Smooth muscle cell (in vitro differentiated cells): ENCODE results near the gene PROC. TPM values are rescaled to one million over a fixed set of nuclear protein-coding genes. Genes with fewer than 3 reads are reported as not detected.

Source experiments
- DNase-seq: peaks from one replicate; lab custom pipeline; 2025; ENCODE audit not compliant: unreplicated experiment; lab: John Stamatoyannopoulos, UW
- H2AFZ ChIP-seq: fragments of 200-600 bp; sonication (generic); 2 replicates; pipeline ENCODE4 v1.6.0; 2016; ENCODE audit warnings: antibody characterized with exemption, low read depth, mild to moderate bottlenecking
- H3F3A ChIP-seq: fragments of 200-600 bp; sonication (generic); 2 replicates; pipeline ENCODE4 v1.6.0; 2017; ENCODE audit warnings: antibody characterized with exemption, low read depth
- H3K27ac ChIP-seq: fragments of 200-600 bp; sonication (generic); 2 replicates; pipeline ENCODE4 v1.5.1; 2016; ENCODE audit warnings: low read depth, mild to moderate bottlenecking
- H3K27me3 ChIP-seq: fragments of 200-600 bp; sonication (generic); 2 replicates; pipeline ENCODE4 v1.6.1; 2016; ENCODE audit warnings: low read depth, mild to moderate bottlenecking
- H3K36me3 ChIP-seq: fragments of 200-600 bp; sonication (generic); 2 replicates; pipeline ENCODE4 v1.5.1; 2016; ENCODE audit warnings: low read depth
- H3K4me1 ChIP-seq: fragments of 200-600 bp; sonication (generic); 2 replicates; pipeline ENCODE4 v1.5.1; 2016; ENCODE audit warnings: low read depth
- H3K4me2 ChIP-seq: fragments of 200-600 bp; sonication (generic); 2 replicates; pipeline ENCODE4 v1.6.0; 2016; ENCODE audit warnings: mild to moderate bottlenecking
- H3K4me3 ChIP-seq: fragments of 200-600 bp; sonication (generic); 2 replicates; pipeline ENCODE4 v1.5.1; 2016; ENCODE audit warnings: mild to moderate bottlenecking
- H3K79me2 ChIP-seq: fragments of 200-600 bp; sonication (generic); 2 replicates; pipeline ENCODE4 v1.6.0; 2016; ENCODE audit warnings: low read depth, mild to moderate bottlenecking
- H3K9ac ChIP-seq: fragments of 200-600 bp; sonication (generic); 2 replicates; pipeline ENCODE4 v1.6.0; 2016; ENCODE audit warnings: low read depth
- H3K9me3 ChIP-seq: fragments of 200-600 bp; sonication (generic); replicated peaks from 2 replicates; pipeline ENCODE4 v1.5.1; 2016; ENCODE audit warnings: low read depth
- H4K20me1 ChIP-seq: fragments of 200-600 bp; sonication (generic); 2 replicates; pipeline ENCODE4 v1.6.0; 2016; ENCODE audit warnings: low read depth
- CTCF ChIP-seq: fragments of 200-600 bp; sonication (generic); IDR thresholded peaks from 2 replicates; pipeline ENCODE4 v1.5.1; 2017; ENCODE audit warnings: borderline replicate concordance, mild to moderate bottlenecking, antibody characterized with exemption; ENCODE audit not compliant: insufficient read depth, poor library complexity, severe bottlenecking
- WGBS: methylation state at CpG from one replicate; pipeline ENCODE4 v1.1.7; 2016; ENCODE audit warnings: low lambda C conversion rate; 5-methylcytosine and 5-hydroxymethylcytosine counted together
- polyA plus RNA-seq: library from polyadenylated mRNA; unstranded; fragments of >200 nt; fragmentation: Nextera tagmentation; extraction: Ambion mirVana; gene quantifications from 2 replicates; pipeline ENCODE4 v1.2.1, GENCODE V29; 2016
- total RNA-seq: library from RNA; depleted of rRNA; stranded (reverse); fragments of >200 nt; gene quantifications from 2 replicates; pipeline ENCODE4 v1.2.3, GENCODE V29; 2014

Gene PROC
- total and polyA plus RNA-seq, 2 experiments from 2014 or later = 0.85 to 1.1 TPM

- H4K20me1 ChIP-seq = no peaks in the 10 kb centered on the region
- peaks cover 4% of the 10 kb centered on the region for H3F3A ChIP-seq
- H3K4me2 ChIP-seq = peak overlapping the region; percentile 90
- H3K4me3 ChIP-seq = peak overlapping the region; percentile 57
- H3K27me3 ChIP-seq = peaks cover 28% of the 10 kb centered on the region
- no peaks in the 10 kb centered on the region for H3K4me1 ChIP-seq
- no peak for DNase-seq
- H3K9ac ChIP-seq = no peak overlapping the region
- no peaks in the 10 kb centered on the region for H3K9me3 ChIP-seq
- no peak for TF ChIP-seq CTCF
- no peaks in the 10 kb centered on the region for H3K36me3 ChIP-seq
- no peak overlapping the region for H3K27ac ChIP-seq
- WGBS = 10% methylated on average over 44 of the region's 73 CpGs
- H3K79me2 ChIP-seq = no peaks in the 10 kb centered on the region
- H2AFZ ChIP-seq = peak overlapping the region; percentile 57
Measured at GRCh38 chr2:127422559-127423477, 4.6 kb downstream of the PROC start.

DNA sequence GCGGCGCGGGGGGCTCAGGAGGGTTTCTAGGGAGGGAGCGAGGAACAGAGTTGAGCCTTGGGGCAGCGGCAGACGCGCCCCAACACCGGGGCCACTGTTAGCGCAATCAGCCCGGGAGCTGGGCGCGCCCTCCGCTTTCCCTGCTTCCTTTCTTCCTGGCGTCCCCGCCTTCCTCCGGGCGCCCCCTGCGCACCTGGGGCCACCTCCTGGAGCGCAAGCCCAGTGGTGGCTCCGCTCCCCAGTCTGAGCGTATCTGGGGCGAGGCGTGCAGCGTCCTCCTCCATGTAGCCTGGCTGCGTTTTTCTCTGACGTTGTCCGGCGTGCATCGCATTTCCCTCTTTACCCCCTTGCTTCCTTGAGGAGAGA lies 5.2 kb downstream of the PROC start:
- 3% methylated on average over 28 of the region's 29 CpGs for WGBS
- Histone ChIP-seq H3K27ac (no peak overlapping the region), H3K9ac (no peak overlapping the region), H3K9me3 (no peaks in the 10 kb centered on the region), H3K27me3 (peaks cover 28% of the 10 kb centered on the region), H2AFZ (peak overlapping the region; percentile 57), H3K4me3 (peak overlapping the region; percentile 57), H3F3A (peaks cover 4% of the 10 kb centered on the region), H3K79me2 (no peaks in the 10 kb centered on the region), H3K4me2 (peak overlapping the region; percentile 90), H4K20me1 (no peaks in the 10 kb centered on the region), H3K4me1 (no peaks in the 10 kb centered on the region), H3K36me3 (no peaks in the 10 kb centered on the region)
- TF ChIP-seq CTCF = no peak
- DNase-seq = no peak

DNA sequence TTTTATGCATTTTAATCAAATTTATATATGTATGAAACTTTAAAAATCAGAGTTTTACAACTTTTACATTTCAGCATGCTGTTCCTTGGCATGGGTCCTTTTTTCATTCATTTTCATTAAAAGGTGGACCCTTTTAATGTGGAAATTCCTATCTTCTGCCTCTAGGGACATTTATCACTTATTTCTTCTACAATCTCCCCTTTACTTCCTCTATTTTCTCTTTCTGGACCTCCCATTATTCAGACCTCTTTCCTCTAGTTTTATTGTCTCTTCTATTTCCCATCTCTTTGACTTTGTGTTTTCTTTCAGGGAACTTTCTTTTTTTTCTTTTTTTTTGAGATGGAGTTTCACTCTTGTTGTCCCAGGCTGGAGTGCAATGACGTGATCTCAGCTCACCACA lies 5.7 kb downstream of the PROC start:
- 45% methylated on average over 1 of the region's 1 CpG for WGBS
- H3K4me2 ChIP-seq = peak overlapping the region; percentile 90
- no peaks in the 10 kb centered on the region for H3K4me1 ChIP-seq
- H3K79me2 ChIP-seq = no peaks in the 10 kb centered on the region
- no peaks in the 10 kb centered on the region for H3K36me3 ChIP-seq
- H3K27me3 ChIP-seq = peaks cover 28% of the 10 kb centered on the region
- H4K20me1 ChIP-seq = no peaks in the 10 kb centered on the region
- peaks cover 4% of the 10 kb centered on the region for H3F3A ChIP-seq
- peak overlapping the region; percentile 57 for H3K4me3 ChIP-seq
- H2AFZ ChIP-seq = peak overlapping the region; percentile 57
- TF ChIP-seq CTCF = no peak
- no peak overlapping the region for H3K9ac ChIP-seq
- no peaks in the 10 kb centered on the region for H3K9me3 ChIP-seq
- no peak overlapping the region for H3K27ac ChIP-seq
- DNase-seq = no peak
